Measurements from ENCODE around the gene CRIP2.

Gene CRIP2

GRCh38 chr14:105474483-105475268, at the start of gene CRIP2:
TSS of gene CRIP2 (plus strand) at chr14:105474821. CDS start at chr14:105474863, 42 bp downstream.
- peak; percentile 33 for DNase-seq (ENCODE audit: low read depth)
- peak within 1 kb of the TSS; percentile 77 for H3K4me3 ChIP-seq (ENCODE audit: low read length)

GRCh38 chr14:105424861-105425260, 49.8 kb upstream of the CRIP2 start:
- no peak for TF ChIP-seq CTCF (conservative IDR thresholded peaks at IDR 0.05; ENCODE audit: low read length)
- DNase-seq (ENCODE audit: low read depth) = no peak
- H3K4me3 ChIP-seq (ENCODE audit: low read length) = no peak overlapping the region

More at GRCh38 chr14:105474483-105475268, at the start of gene CRIP2:
- no peak for TF ChIP-seq CTCF (conservative IDR thresholded peaks at IDR 0.05; ENCODE audit: low read length)

- H3K4me3 ChIP-seq (ENCODE audit: low read length) = no peak overlapping the region
- DNase-seq (ENCODE audit: low read depth) = no peak
- no peak for TF ChIP-seq CTCF (conservative IDR thresholded peaks at IDR 0.05; ENCODE audit: low read length)
Observed at GRCh38 chr14:105425823-105426247, 48.8 kb upstream of the CRIP2 start.

GRCh38 chr14:105426416-105427130, 48.0 kb upstream of the CRIP2 start:
- no peak for TF ChIP-seq CTCF (conservative IDR thresholded peaks at IDR 0.05; ENCODE audit: low read length)
- H3K4me3 ChIP-seq (ENCODE audit: low read length) = no peak overlapping the region
- no peak for DNase-seq (ENCODE audit: low read depth)

- no peak overlapping the region for H3K4me3 ChIP-seq (ENCODE audit: low read length)
- DNase-seq (ENCODE audit: low read depth) = no peak
- TF ChIP-seq CTCF (conservative IDR thresholded peaks at IDR 0.05; ENCODE audit: low read length) = no peak
Observed at GRCh38 chr14:105427412-105427811, 47.2 kb upstream of the CRIP2 start.

GRCh38 chr14:105427936-105428485, 46.6 kb upstream of the CRIP2 start:
- H3K4me3 ChIP-seq (ENCODE audit: low read length) = no peak overlapping the region
- no peak for TF ChIP-seq CTCF (conservative IDR thresholded peaks at IDR 0.05; ENCODE audit: low read length)
- no peak for DNase-seq (ENCODE audit: low read depth)
